CD4-positive, alpha-beta T cell treated with Interleukin-4 for 1 hour (primary cell): ENCODE results near the gene NDUFV1.

Experiments
- DNase-seq, 2 donors: peaks; one replicate each; pipeline ENCODE4 v3.0.0-alpha.2; 2020 to 2022

The NDUFV1 gene

GRCh38 chr11:67641338-67642172 is 34.8 kb downstream of the NDUFV1 start:
- no peak for DNase-seq

- DNase-seq: no peak
Observed at GRCh38 chr11:67642173-67643120, 35.7 kb downstream of the NDUFV1 start.

GRCh38 chr11:67644042-67644441 is 37.3 kb downstream of the NDUFV1 start:
- DNase-seq: no peak

DNA sequence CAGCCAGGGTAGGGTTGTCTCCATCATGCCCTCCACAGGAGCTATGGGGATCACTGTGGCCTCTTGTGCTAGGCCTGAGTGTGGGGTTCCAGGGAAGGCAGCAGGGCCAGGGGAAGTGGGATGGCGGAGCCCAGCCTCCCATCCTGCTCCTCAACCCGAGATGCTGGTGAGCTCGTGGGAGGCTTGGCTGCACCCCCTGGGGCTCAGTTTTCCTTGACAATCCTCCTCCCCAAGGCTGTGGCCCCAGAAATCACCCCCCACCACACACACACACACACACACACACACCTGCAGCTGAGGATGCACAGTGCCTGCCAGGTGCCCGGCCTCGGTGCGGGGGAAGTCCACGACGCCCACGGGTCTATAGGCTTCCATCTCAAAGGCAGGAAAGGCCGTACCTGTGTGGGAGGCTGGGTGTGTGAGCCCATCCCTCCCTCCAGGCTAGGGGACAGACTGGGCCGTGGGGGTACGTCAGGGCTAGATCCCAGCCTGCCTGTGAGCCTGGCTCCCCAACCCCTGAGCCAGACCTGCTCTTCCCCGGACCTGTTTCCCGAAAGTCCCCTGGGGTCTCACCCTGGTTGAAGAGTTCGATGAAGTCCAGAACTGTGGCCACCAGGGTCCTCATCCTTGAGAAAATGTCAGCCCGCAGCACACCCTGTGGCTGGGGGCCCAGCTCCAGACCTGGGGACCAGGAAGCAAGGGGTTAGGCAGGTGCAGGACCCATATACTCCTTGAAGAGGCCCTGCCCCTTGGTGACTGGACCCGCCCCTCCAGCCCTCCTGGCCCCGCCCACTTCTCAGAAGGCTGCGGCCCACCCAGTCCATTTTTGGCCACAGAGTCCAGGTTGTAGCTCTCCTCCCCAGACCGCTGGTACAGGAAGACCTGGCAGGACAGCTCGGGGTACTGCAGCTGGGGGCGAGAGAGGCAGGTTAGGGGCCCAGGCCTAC is 38.0 kb downstream of the NDUFV1 start:
- DNase-seq: no peak

- DNase-seq: no peak
Observed at GRCh38 chr11:67645521-67646461, 39.1 kb downstream of the NDUFV1 start.

- DNase-seq: peak; percentile 54 to 70
Observed at GRCh38 chr11:67646535-67647336, 40.0 kb downstream of the NDUFV1 start.

DNA sequence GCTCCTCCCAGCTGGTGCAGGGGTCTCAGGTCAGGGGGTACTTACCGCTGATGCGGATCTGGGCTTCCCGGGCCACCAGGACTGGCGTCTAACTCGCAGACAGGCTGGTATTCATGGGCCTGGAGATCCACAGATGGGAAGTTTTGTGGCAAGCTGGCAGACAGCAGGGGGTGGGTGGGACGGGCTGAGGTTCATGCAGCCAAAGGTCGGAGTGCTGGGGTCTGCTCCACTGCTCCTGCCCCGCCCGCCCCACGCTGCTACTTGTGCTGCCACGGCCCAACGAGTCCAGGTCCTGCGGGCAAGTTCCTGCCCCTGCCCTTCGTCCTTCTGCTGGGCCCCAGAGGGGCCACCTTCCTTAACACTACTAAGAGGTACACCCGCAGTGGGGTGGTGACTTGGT is 40.7 kb downstream of the NDUFV1 start:
- no peak for DNase-seq

- peak; percentile 59 to 70 for DNase-seq
Observed at GRCh38 chr11:67648140-67648795, 41.5 kb downstream of the NDUFV1 start.

GRCh38 chr11:67648796-67649613 is 42.3 kb downstream of the NDUFV1 start:
- peak in 1 of 2 donors; percentile 47 for DNase-seq

GRCh38 chr11:67649634-67650510 is 43.1 kb downstream of the NDUFV1 start:
- DNase-seq: no peak

GRCh38 chr11:67651976-67652781 is 45.4 kb downstream of the NDUFV1 start:
- DNase-seq: no peak

DNA sequence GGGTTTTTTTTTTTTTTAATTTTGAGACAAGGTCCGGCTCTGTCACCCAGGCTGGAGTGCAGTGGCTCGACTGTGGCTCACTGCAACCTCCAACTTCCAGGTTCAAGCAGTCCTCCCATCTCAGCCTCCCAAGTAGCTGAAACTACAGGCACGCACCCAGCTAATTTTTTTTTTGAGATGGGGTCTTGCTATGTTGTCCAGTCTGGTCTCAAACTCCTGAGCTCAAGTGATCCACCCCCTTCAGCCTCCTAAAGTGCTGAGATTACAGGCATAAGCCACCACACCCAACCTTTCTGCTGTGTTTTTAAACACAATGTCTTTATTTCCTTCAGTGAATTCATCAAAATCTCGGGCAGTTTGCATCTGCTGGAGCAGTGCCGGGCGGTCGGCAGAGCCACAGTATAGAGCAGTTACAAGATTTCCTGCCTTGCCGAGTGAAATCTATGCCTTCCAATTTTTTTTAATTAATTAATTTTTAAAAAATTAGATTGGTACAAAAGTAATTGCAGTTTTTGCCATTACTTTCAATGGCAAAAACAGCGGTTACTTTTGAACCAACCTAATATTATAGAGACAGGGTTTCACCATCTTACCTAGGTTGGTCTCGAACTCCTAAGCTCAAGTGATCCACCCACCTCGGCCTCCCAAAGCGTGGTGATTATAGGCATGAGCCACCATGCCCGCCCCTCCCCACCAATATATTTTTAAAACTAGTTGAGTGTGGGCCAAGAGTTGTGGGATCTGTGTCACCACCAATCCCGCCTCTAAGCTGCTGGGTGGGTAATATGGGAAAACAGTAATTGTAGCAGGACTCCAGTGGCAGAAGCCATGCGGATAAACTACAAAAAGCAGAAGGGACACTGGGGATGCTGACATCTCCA is 46.5 kb downstream of the NDUFV1 start:
- DNase-seq: no peak

DNA sequence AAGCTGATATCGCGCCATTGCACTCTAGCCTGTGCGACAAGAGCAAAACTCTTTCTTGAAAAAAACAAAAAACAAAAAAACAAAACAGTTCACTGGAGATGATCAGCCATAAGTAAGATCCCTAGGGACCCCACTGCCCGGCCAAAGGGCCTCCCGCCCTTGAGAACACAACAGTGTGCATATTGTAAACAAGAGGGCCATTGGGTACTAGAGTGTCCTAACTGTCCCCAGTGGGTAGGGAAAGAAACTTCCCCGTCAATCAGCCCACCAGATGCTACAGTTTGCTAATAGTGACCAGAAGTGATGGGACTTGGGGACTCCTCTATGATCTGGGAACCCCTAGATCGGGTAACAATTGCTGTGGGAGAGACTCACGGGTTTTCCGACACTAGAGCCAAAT is 47.5 kb downstream of the NDUFV1 start:
- DNase-seq: no peak

- peak in 1 of 2 donors; percentile 10 for DNase-seq
Observed at GRCh38 chr11:67656278-67656922, 49.7 kb downstream of the NDUFV1 start.

- DNase-seq: no peak
Observed at GRCh38 chr11:67657300-67657699, 50.6 kb downstream of the NDUFV1 start.
